WTC11 (cell line): ENCODE measurements around the gene FGF12. TPM values are rescaled to one million over a fixed set of nuclear protein-coding genes. Genes with fewer than 3 reads are reported as not detected.

Experiments
- ATAC-seq: fragments of 200-7000 bp; cut with Tn5 transposase; 2 replicates; pipeline ENCODE4 v1.10.0; 2021; ENCODE audit warnings: mild to moderate bottlenecking, moderate library complexity
- CTCF ChIA-PET: fragments of 300-600 bp; sonication (Branson Sonifier 250); formaldehyde crosslinking; loops from one replicate; lab custom pipeline; 2021; ENCODE audit warnings: antibody characterized with exemption; lab: Charles Lee
- POLR2A ChIA-PET: fragments of 350-600 bp; sonication (Branson Sonifier 250); formaldehyde crosslinking; loops from one replicate; lab custom pipeline; 2021; ENCODE audit warnings: antibody characterized with exemption; lab: Charles Lee
- DNase-seq: peaks from one replicate; pipeline ENCODE4 v3.0.0; 2021; ENCODE audit warnings: low spot score
- H3K27ac Mint-ChIP-seq: 2 replicates; pipeline ENCODE4 v1.8.0; 2021; ENCODE audit warnings: mixed read lengths
- H3K27me3 Mint-ChIP-seq: 2 replicates; pipeline ENCODE4 v1.8.0; 2021; ENCODE audit warnings: low read depth, mild to moderate bottlenecking, moderate library complexity, mixed read lengths
- H3K36me3 Mint-ChIP-seq: 2 replicates; pipeline ENCODE4 v1.8.0; 2021; ENCODE audit warnings: mixed read lengths
- H3K4me1 Mint-ChIP-seq: 2 replicates; pipeline ENCODE4 v1.8.0; 2022; ENCODE audit warnings: mixed read lengths
- H3K4me3 Mint-ChIP-seq: 2 replicates; pipeline ENCODE4 v1.8.0; 2021; ENCODE audit warnings: mild to moderate bottlenecking, moderate library complexity, mixed read lengths
- H3K9me3 Mint-ChIP-seq: 2 replicates; pipeline ENCODE4 v1.8.0; 2021; ENCODE audit warnings: mixed read lengths
- ATF1 ChIP-seq: sonication (generic); formaldehyde crosslinking; IDR thresholded peaks from 2 replicates; pipeline ENCODE4 v1.8.1; 2023; ENCODE audit warnings: mild to moderate bottlenecking, moderate library complexity, missing genetic modification reagents
- ERG ChIP-seq: fragments of 250-450 bp; sonication (Bioruptor Pico); IDR thresholded peaks from 2 replicates; pipeline ENCODE4 v1.8.0; 2021; ENCODE audit warnings: mild to moderate bottlenecking
- ESRRA ChIP-seq: sonication (generic); formaldehyde crosslinking; IDR thresholded peaks from 2 replicates; pipeline ENCODE4 v1.8.1; 2022; ENCODE audit warnings: mild to moderate bottlenecking, missing genetic modification reagents, borderline replicate concordance
- FOXP1 ChIP-seq: sonication (generic); formaldehyde crosslinking; IDR thresholded peaks from 2 replicates; pipeline ENCODE4 v1.8.0; 2022; ENCODE audit warnings: missing genetic modification reagents, mild to moderate bottlenecking, moderate library complexity, borderline replicate concordance
- GABPB1 ChIP-seq: sonication (generic); formaldehyde crosslinking; IDR thresholded peaks from 2 replicates; pipeline ENCODE4 v1.8.1; 2023; ENCODE audit warnings: mild to moderate bottlenecking, missing genetic modification reagents
- GRHL2 ChIP-seq: fragments of 250-450 bp; sonication (Bioruptor Pico); IDR thresholded peaks from 2 replicates; pipeline ENCODE4 v1.8.0; 2022; ENCODE audit warnings: mild to moderate bottlenecking, moderate library complexity; ENCODE audit not compliant: insufficient replicate concordance, severe bottlenecking
- JUN ChIP-seq: sonication (generic); formaldehyde crosslinking; IDR thresholded peaks from 2 replicates; pipeline ENCODE4 v1.8.0; 2023; ENCODE audit warnings: mild to moderate bottlenecking, missing genetic modification reagents
- MAX ChIP-seq: sonication (generic); formaldehyde crosslinking; IDR thresholded peaks from 2 replicates; pipeline ENCODE4 v1.8.0; 2022; ENCODE audit warnings: mild to moderate bottlenecking, missing genetic modification reagents
- MXD4 ChIP-seq: fragments of 250-450 bp; sonication (Bioruptor Pico); IDR thresholded peaks from 2 replicates; pipeline ENCODE4 v1.8.0; 2021; ENCODE audit warnings: mild to moderate bottlenecking, moderate library complexity, borderline replicate concordance
- NR1H2 ChIP-seq: sonication (generic); formaldehyde crosslinking; IDR thresholded peaks from 2 replicates; pipeline ENCODE4 v1.9.0; 2021; ENCODE audit warnings: mild to moderate bottlenecking, moderate library complexity, missing genetic modification reagents
- PRDM15 ChIP-seq: sonication (generic); formaldehyde crosslinking; IDR thresholded peaks from 2 replicates; pipeline ENCODE4 v1.8.0; 2022; ENCODE audit warnings: missing genetic modification reagents
- SMAD4 ChIP-seq: sonication (generic); formaldehyde crosslinking; IDR thresholded peaks from 2 replicates; pipeline ENCODE4 v1.8.0; 2022; ENCODE audit warnings: mild to moderate bottlenecking, missing genetic modification reagents
- TEAD1 ChIP-seq: sonication (generic); formaldehyde crosslinking; IDR thresholded peaks from 2 replicates; pipeline ENCODE4 v1.8.0; 2022; ENCODE audit warnings: mild to moderate bottlenecking, missing genetic modification reagents
- ZNF138 ChIP-seq: sonication (generic); formaldehyde crosslinking; conservative IDR thresholded peaks from 2 replicates; pipeline ENCODE4 v1.8.1; 2022; ENCODE audit warnings: mild to moderate bottlenecking, moderate library complexity, missing genetic modification reagents
- ZNF396 ChIP-seq: fragments of 250-450 bp; sonication (Bioruptor Pico); IDR thresholded peaks from 2 replicates; pipeline ENCODE4 v1.8.0; 2021; ENCODE audit warnings: mild to moderate bottlenecking, moderate library complexity, borderline replicate concordance
- ZNF532 ChIP-seq: fragments of 250-450 bp; sonication (Bioruptor Pico); IDR thresholded peaks from 2 replicates; pipeline ENCODE4 v1.9.0; 2021; ENCODE audit warnings: mild to moderate bottlenecking, borderline replicate concordance
- total RNA-seq: library from RNA; stranded (reverse); gene quantifications from 3 replicates; pipeline ENCODE4 v1.2.3, GENCODE V29; 2021
- TF ChIP-seq, protein P1 (sequence below): sonication (generic); formaldehyde crosslinking; IDR thresholded peaks from 2 replicates; pipeline ENCODE4 v1.8.1; 2022; ENCODE audit warnings: mild to moderate bottlenecking, missing genetic modification reagents, moderate library complexity, borderline replicate concordance
- TF ChIP-seq, protein P2 (sequence below): sonication (generic); formaldehyde crosslinking; IDR thresholded peaks from 2 replicates; pipeline ENCODE4 v1.8.0; 2023; ENCODE audit warnings: mild to moderate bottlenecking, missing genetic modification reagents
- TF ChIP-seq, protein P3 (sequence below): fragments of 250-450 bp; sonication (Bioruptor Pico); IDR thresholded peaks from 2 replicates; pipeline ENCODE4 v1.9.0; 2021; ENCODE audit warnings: moderate library complexity, mild to moderate bottlenecking, inconsistent platforms, borderline replicate concordance

FGF12 gene
- total RNA-seq, 1 experiment from 2014 or later, result 13.5 TPM

GRCh38 chr3:192354687-192355086 lies 372.7 kb downstream of the FGF12 start:
- Mint-ChIP-seq H3K36me3 (no peaks in the 10 kb centered on the region), H3K9me3 (no peaks in the 10 kb centered on the region), H3K4me1 (peaks cover 3% of the 10 kb centered on the region; the same call in 1 of the 2 replicates)
- DNase-seq, result peak; percentile 12
- ATAC-seq, result no peak; the same call in 1 of the 2 replicates
- CTCF ChIA-PET, result no interaction called here
- TF ChIP-seq, protein P1, sequence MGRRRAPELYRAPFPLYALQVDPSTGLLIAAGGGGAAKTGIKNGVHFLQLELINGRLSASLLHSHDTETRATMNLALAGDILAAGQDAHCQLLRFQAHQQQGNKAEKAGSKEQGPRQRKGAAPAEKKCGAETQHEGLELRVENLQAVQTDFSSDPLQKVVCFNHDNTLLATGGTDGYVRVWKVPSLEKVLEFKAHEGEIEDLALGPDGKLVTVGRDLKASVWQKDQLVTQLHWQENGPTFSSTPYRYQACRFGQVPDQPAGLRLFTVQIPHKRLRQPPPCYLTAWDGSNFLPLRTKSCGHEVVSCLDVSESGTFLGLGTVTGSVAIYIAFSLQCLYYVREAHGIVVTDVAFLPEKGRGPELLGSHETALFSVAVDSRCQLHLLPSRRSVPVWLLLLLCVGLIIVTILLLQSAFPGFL, result no peak
- TF ChIP-seq, protein P2, sequence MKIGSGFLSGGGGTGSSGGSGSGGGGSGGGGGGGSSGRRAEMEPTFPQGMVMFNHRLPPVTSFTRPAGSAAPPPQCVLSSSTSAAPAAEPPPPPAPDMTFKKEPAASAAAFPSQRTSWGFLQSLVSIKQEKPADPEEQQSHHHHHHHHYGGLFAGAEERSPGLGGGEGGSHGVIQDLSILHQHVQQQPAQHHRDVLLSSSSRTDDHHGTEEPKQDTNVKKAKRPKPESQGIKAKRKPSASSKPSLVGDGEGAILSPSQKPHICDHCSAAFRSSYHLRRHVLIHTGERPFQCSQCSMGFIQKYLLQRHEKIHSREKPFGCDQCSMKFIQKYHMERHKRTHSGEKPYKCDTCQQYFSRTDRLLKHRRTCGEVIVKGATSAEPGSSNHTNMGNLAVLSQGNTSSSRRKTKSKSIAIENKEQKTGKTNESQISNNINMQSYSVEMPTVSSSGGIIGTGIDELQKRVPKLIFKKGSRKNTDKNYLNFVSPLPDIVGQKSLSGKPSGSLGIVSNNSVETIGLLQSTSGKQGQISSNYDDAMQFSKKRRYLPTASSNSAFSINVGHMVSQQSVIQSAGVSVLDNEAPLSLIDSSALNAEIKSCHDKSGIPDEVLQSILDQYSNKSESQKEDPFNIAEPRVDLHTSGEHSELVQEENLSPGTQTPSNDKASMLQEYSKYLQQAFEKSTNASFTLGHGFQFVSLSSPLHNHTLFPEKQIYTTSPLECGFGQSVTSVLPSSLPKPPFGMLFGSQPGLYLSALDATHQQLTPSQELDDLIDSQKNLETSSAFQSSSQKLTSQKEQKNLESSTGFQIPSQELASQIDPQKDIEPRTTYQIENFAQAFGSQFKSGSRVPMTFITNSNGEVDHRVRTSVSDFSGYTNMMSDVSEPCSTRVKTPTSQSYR (CRISPR knock-in tag), result no peak
- TF ChIP-seq, protein P3, sequence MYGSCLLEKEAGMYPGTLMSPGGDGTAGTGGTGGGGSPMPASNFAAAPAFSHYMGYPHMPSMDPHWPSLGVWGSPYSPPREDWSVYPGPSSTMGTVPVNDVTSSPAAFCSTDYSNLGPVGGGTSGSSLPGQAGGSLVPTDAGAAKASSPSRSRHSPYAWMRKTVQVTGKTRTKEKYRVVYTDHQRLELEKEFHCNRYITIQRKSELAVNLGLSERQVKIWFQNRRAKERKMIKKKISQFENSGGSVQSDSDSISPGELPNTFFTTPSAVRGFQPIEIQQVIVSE (CRISPR knock-in tag), result no peak
- TF ChIP-seq ZNF138 (CRISPR knock-in tag) (no peak), GABPB1 (CRISPR knock-in tag) (no peak), ATF1 (CRISPR knock-in tag) (no peak)
- TF ChIP-seq, all 79 proteins: peak for 0
- Mint-ChIP-seq H3K4me3 (no peak overlapping the region), H3K27me3 (no peaks in the 10 kb centered on the region), H3K27ac (no peak overlapping the region)
- POLR2A ChIA-PET, result interaction anchor here (0.6 kb wide), 1 partner anchor 19 kb away, joined by 3 read pairs; no protein-coding TSS in a partner anchor

GRCh38 chr3:192352142-192352541 lies 375.2 kb downstream of the FGF12 start:
- POLR2A ChIA-PET, result no interaction called here
- Mint-ChIP-seq H3K27ac (no peak overlapping the region), H3K36me3 (no peaks in the 10 kb centered on the region)
- TF ChIP-seq GRHL2 (CRISPR knock-in tag), result no peak
- TF ChIP-seq MXD4 (CRISPR knock-in tag), result no peak
- TF ChIP-seq ZNF396 (CRISPR knock-in tag), result no peak
- no peak for TF ChIP-seq NR1H2 (CRISPR knock-in tag)
- TF ChIP-seq, protein P1, result no peak
- no peak for TF ChIP-seq JUN (CRISPR knock-in tag)
- TF ChIP-seq ERG (CRISPR knock-in tag), result no peak
- no peak for TF ChIP-seq MAX (CRISPR knock-in tag)
- TF ChIP-seq PRDM15, result no peak
- no peak for TF ChIP-seq ZNF532 (CRISPR knock-in tag)
- no peak for TF ChIP-seq ESRRA (CRISPR knock-in tag)
- TF ChIP-seq FOXP1, result no peak
- TF ChIP-seq TEAD1 (CRISPR knock-in tag), result no peak
- TF ChIP-seq SMAD4, result no peak

More at GRCh38 chr3:192352142-192352541, 375.2 kb downstream of the FGF12 start:
- DNase-seq (no peak), ATAC-seq (peak; percentile 36; the same call in 1 of the 2 replicates)
- H3K4me3 Mint-ChIP-seq, result no peak overlapping the region
- no peaks in the 10 kb centered on the region for H3K27me3 Mint-ChIP-seq
- CTCF ChIA-PET, result no interaction called here
- H3K4me1 Mint-ChIP-seq, result peaks cover 3% of the 10 kb centered on the region; the same call in 1 of the 2 replicates
- H3K9me3 Mint-ChIP-seq, result no peaks in the 10 kb centered on the region
